K562 (cell line): ENCODE results near the gene WNK1. TPM values are rescaled to one million over a fixed set of nuclear protein-coding genes. Genes with fewer than 3 reads are reported as not detected.

Experiments
- ATAC-seq: fragments of 200-7000 bp; cut with Tn5 transposase; 3 replicates; pipeline ENCODE4 v1.9.1; 2020; ENCODE audit warnings: moderate library complexity
- BruUV-seq: library from RNA; stranded (reverse); fragments of 400-500 nt; replicated peaks from 2 replicates; lab custom pipeline; 2021; lab: Mats Ljungman, UMichigan
- CTCF ChIA-PET: fragments of 300-600 bp; formaldehyde crosslinking; extraction: SDS; loops from one replicate; lab custom pipeline; 2021; ENCODE audit warnings: low intra/inter-chr PET ratio; lab: Yijun Ruan, JAX
- POLR2A ChIA-PET: fragments of 300-600, 350-650 bp; sonication (Branson Sonifier 250); formaldehyde crosslinking; extraction: SDS; loops from one replicate; lab custom pipeline; 2021; ENCODE audit warnings: antibody characterized with exemption, inconsistent platforms; lab: Yijun Ruan, JAX
- DNase-seq, 4 experiments: peaks; one replicate each; pipeline versions ENCODE4 v3.0.0 to v3.0.0-alpha.2; 2011 to 2018; ENCODE audit warnings: low spot score in 3 of 4, mixed read lengths in 3 of 4; ENCODE audit errors: extremely low read depth in 1 of 4
- FAIRE-seq: peaks from 2 replicates; lab custom pipeline; 2011; peaks lifted over from hg19 to GRCh38; lab: Jason Lieb, UNC
- H2AFZ ChIP-seq: 2 replicates; pipeline ENCODE4 v1.6.0; 2011; ENCODE audit warnings: low read depth, low read length, control low read depth, inconsistent platforms
- H3K27ac ChIP-seq: fragments of 200-600 bp; 3 replicates; pipeline ENCODE4 v1.8.0; 2011; ENCODE audit warnings: low read depth, mild to moderate bottlenecking, control low read depth, inconsistent platforms, low read length, moderate library complexity, mixed read lengths; ENCODE audit errors: extremely low read depth
- H3K27me3 ChIP-seq, 2 experiments: fragments of 300-600 bp in 1 of 2; 2 replicates in 1 of 2; 3 replicates in 1 of 2; pipeline versions ENCODE4 v1.6.0 to v1.8.0; 2011; ENCODE audit warnings: inconsistent platforms in 2 of 2, low read length in 2 of 2, mild to moderate bottlenecking in 1 of 2, mixed read lengths in 1 of 2, moderate library complexity in 1 of 2; ENCODE audit not compliant: control insufficient read depth in 2 of 2, insufficient read depth in 2 of 2
- H3K36me3 ChIP-seq: fragments of 300-600 bp; 3 replicates; pipeline ENCODE4 v1.8.0; 2011; ENCODE audit warnings: mild to moderate bottlenecking, low read length, inconsistent platforms; ENCODE audit not compliant: control insufficient read depth, insufficient read depth
- H3K4me1 ChIP-seq, 2 experiments: fragments of 200-600 bp in 1 of 2; replicated peaks in 1 of 2; 2 replicates in 1 of 2; 3 replicates in 1 of 2; pipeline versions ENCODE4 v1.5.1 to v1.8.0; 2011; ENCODE audit warnings: inconsistent platforms in 2 of 2, low read length in 2 of 2, mild to moderate bottlenecking in 1 of 2, mixed read lengths in 1 of 2, moderate library complexity in 1 of 2; ENCODE audit not compliant: control insufficient read depth in 2 of 2, insufficient read depth in 2 of 2
- H3K4me2 ChIP-seq: 2 replicates; pipeline ENCODE4 v1.6.1; 2011; ENCODE audit warnings: low read length, control low read depth, inconsistent platforms, mixed read lengths; ENCODE audit not compliant: insufficient read depth
- H3K4me3 ChIP-seq: fragments of 200-600 bp; sonication (generic), shearing (Covaris generic); 2 replicates; pipeline ENCODE4 v1.5.1; 2016; ENCODE audit warnings: control low read depth, inconsistent platforms
- H3K79me2 ChIP-seq: fragments of 200-600 bp; 3 replicates; pipeline ENCODE4 v1.8.0; 2011; ENCODE audit warnings: low read length, inconsistent platforms; ENCODE audit not compliant: control insufficient read depth, insufficient read depth
- H3K9ac ChIP-seq, 2 experiments: 2 replicates each; pipeline versions ENCODE4 v1.6.0 to v1.6.1; 2011; ENCODE audit warnings: low read depth in 2 of 2, low read length in 2 of 2, control low read depth in 1 of 2, inconsistent platforms in 1 of 2, mild to moderate bottlenecking in 1 of 2, mixed read lengths in 1 of 2; ENCODE audit not compliant: insufficient read depth in 1 of 2
- H3K9me1 ChIP-seq: one replicate; pipeline ENCODE4 v1.6.0; 2011; ENCODE audit warnings: inconsistent platforms, mild to moderate bottlenecking, low read length, moderate library complexity; ENCODE audit not compliant: control insufficient read depth, insufficient read depth
- H3K9me3 ChIP-seq: replicated peaks from 2 replicates; pipeline ENCODE4 v1.5.1; 2011; ENCODE audit warnings: low read depth, low read length, inconsistent platforms; ENCODE audit not compliant: control insufficient read depth, insufficient read depth
- H4K20me1 ChIP-seq: replicated peaks from 2 replicates; pipeline ENCODE4 v1.6.1; 2011; ENCODE audit warnings: low read length, inconsistent platforms, mixed read lengths; ENCODE audit not compliant: control insufficient read depth, insufficient read depth
- CXXC5 ChIP-seq: fragments of 250-450 bp; sonication (Bioruptor Pico); IDR thresholded peaks from 2 replicates; pipeline ENCODE4 v1.8.0; 2022; ENCODE audit warnings: inconsistent platforms, mild to moderate bottlenecking, moderate library complexity
- JUN ChIP-seq, 2 experiments: sonication (generic) in 1 of 2; formaldehyde crosslinking in 1 of 2; IDR thresholded peaks; 2 replicates each; pipeline versions ENCODE4 v1.6.1 to v1.8.0; 2012 to 2022; ENCODE audit warnings: borderline replicate concordance in 2 of 2, mild to moderate bottlenecking in 2 of 2, improper control_type of control experiment in 1 of 2, low read depth in 1 of 2, low read length in 1 of 2, missing genetic modification reagents in 1 of 2
- KAT7 ChIP-seq: sonication (generic); formaldehyde crosslinking; IDR thresholded peaks from 2 replicates; pipeline ENCODE4 v1.8.0; 2022; ENCODE audit warnings: missing genetic modification reagents, mild to moderate bottlenecking, borderline replicate concordance
- KHSRP ChIP-seq: fragments of 450-650 bp; IDR thresholded peaks from 2 replicates; pipeline ENCODE4 v1.6.1; 2017
- MAZ ChIP-seq, 2 experiments: fragments of 450-650 bp in 1 of 2; sonication (generic) in 1 of 2; formaldehyde crosslinking; IDR thresholded peaks in 1 of 2; conservative IDR thresholded peaks in 1 of 2; 2 replicates each; pipeline versions ENCODE4 v1.4.0 to v1.5.0; 2020; ENCODE audit warnings: mild to moderate bottlenecking in 1 of 2, missing genetic modification reagents in 1 of 2
- MTF1 ChIP-seq: fragments of 250-450 bp; sonication (Bioruptor Pico); IDR thresholded peaks from 2 replicates; pipeline ENCODE4 v1.9.0; 2021; ENCODE audit warnings: moderate library complexity, mild to moderate bottlenecking, inconsistent platforms, borderline replicate concordance
- NR1H2 ChIP-seq: sonication (generic); formaldehyde crosslinking; IDR thresholded peaks from 2 replicates; pipeline ENCODE4 v1.4.0; 2020; ENCODE audit warnings: mild to moderate bottlenecking, missing genetic modification reagents
- NR2C1 ChIP-seq, 2 experiments: fragments of 450-650 bp; IDR thresholded peaks; 2 replicates each; pipeline ENCODE4 v1.6.1; 2017; ENCODE audit warnings: mild to moderate bottlenecking in 2 of 2, antibody characterized with exemption in 1 of 2, inconsistent platforms in 1 of 2, missing compliant biosample characterization in 1 of 2, missing genetic modification characterization in 1 of 2
- NR2F6 ChIP-seq: fragments of 450-650 bp; formaldehyde crosslinking; IDR thresholded peaks from 2 replicates; pipeline ENCODE4 v1.4.0; 2020; ENCODE audit warnings: mild to moderate bottlenecking
- PHF20 ChIP-seq: fragments of 450-650 bp; IDR thresholded peaks from 2 replicates; pipeline ENCODE4 v1.6.1; 2018; ENCODE audit not compliant: partially characterized antibody
- RBBP5 ChIP-seq: fragments of 200-600 bp; sonication (generic); IDR thresholded peaks from 2 replicates; pipeline ENCODE4 v1.6.1; 2012; ENCODE audit warnings: borderline replicate concordance, mild to moderate bottlenecking, low read length, control low read depth, inconsistent platforms; ENCODE audit not compliant: insufficient read depth, poor library complexity, severe bottlenecking
- RBFOX2 ChIP-seq: fragments of 200-400 bp; formaldehyde crosslinking; IDR thresholded peaks from 2 replicates; pipeline ENCODE4 v1.6.1; 2017; ENCODE audit warnings: low read depth, mild to moderate bottlenecking, low read length, moderate library complexity
- ZC3H8 ChIP-seq: fragments of 450-650 bp; IDR thresholded peaks from 2 replicates; pipeline ENCODE4 v1.6.1; 2017
- ZFP91 ChIP-seq: sonication (generic); formaldehyde crosslinking; IDR thresholded peaks from 2 replicates; pipeline ENCODE4 v1.8.0; 2022; ENCODE audit warnings: mild to moderate bottlenecking, missing genetic modification reagents
- ZNF561 ChIP-seq: fragments of 450-650 bp; formaldehyde crosslinking; conservative IDR thresholded peaks from 2 replicates; pipeline ENCODE4 v1.4.0; 2020; ENCODE audit warnings: mild to moderate bottlenecking, moderate library complexity
- WGBS: fragments of 100-300 bp; shearing (Covaris generic); methylation state at CpG from one replicate; pipeline ENCODE4 v1.1.6; 2016; ENCODE audit warnings: low coverage, mixed read lengths; ENCODE audit not compliant: insufficient coverage; ENCODE audit errors: missing lambda C conversion rate; 5-methylcytosine and 5-hydroxymethylcytosine counted together
- in situ Hi-C: fragments of 300-500 bp; cut with MboI; formaldehyde crosslinking; loops from 4 replicates; pipeline ENCODE4 v1.15.0; 2018; ENCODE audit warnings: inconsistent platforms, mixed read lengths
- intact Hi-C: fragments of 100-400 bp; cut with micrococcal nuclease; formaldehyde crosslinking; loops from 2 replicates; pipeline ENCODE4 v1.14.2; 2022
- polyA plus RNA-seq, 8 experiments: library from polyadenylated mRNA; depleted of rRNA in 4 of 8; stranded (reverse) in 5 of 8; unstranded in 3 of 8; fragments of >200 nt; fragmentation: Nextera tagmentation in 2 of 8; fragmentation: Illumina TruSeq in 1 of 8; extraction: Ambion mirVana in 2 of 8; extraction: Trizol in 1 of 8; gene quantifications; 2 replicates each; pipeline versions ENCODE4 v1.2.1 to v1.2.3, GENCODE V29; 2011 to 2014; ENCODE audit warnings: inconsistent platforms in 1 of 8, missing spikeins in 1 of 8
- total RNA-seq, 7 experiments: library from RNA; depleted of rRNA in 6 of 7; stranded (reverse); fragments of >200 nt in 6 of 7; fragmentation: Illumina TruSeq in 2 of 7; extraction: Trizol in 2 of 7; gene quantifications; 2 replicates each; pipeline versions ENCODE4 v1.2.1 to v1.2.3, GENCODE V29; 2011 to 2021; ENCODE audit warnings: low replicate concordance in 1 of 7
- TF ChIP-seq, protein P1 (sequence below): fragments of 250-450 bp; sonication (Bioruptor Pico); IDR thresholded peaks from 2 replicates; pipeline ENCODE4 v1.8.0; 2022; ENCODE audit warnings: moderate library complexity, mild to moderate bottlenecking, inconsistent platforms

WNK1 gene
- total and polyA plus RNA-seq, 9 of the 15 experiments (the other 6 are each of a cell fraction or from before 2014, with no cell fraction given) = 4.3 to 73.9 (median 31.0) TPM

DNA sequence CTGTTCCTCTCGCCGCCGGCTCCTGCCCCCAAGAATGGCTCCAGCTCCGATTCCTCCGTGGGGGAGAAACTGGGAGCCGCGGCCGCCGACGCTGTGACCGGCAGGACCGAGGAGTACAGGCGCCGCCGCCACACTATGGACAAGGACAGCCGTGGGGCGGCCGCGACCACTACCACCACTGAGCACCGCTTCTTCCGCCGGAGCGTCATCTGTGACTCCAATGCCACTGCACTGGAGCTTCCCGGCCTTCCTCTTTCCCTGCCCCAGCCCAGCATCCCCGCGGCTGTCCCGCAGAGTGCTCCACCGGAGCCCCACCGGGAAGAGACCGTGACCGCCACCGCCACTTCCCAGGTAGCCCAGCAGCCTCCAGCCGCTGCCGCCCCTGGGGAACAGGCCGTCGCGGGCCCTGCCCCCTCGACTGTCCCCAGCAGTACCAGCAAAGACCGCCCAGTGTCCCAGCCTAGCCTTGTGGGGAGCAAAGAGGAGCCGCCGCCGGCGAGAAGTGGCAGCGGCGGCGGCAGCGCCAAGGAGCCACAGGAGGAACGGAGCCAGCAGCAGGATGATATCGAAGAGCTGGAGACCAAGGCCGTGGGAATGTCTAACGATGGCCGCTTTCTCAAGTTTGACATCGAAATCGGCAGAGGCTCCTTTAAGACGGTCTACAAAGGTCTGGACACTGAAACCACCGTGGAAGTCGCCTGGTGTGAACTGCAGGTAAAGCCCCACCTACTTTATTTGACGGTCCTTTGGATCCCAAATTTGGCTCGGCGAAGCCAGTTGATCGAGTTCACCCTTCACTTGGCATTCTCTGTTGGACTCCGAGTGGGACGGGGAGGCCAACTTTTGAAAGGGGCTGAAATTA, 1.5 kb downstream of the WNK1 start (continued):
- TF ChIP-seq CXXC5 (CRISPR knock-in tag) (0 out of 2 replicates have a peak, but pooled peaks have one; percentile 7), RBBP5 (peak; percentile 79), KAT7 (CRISPR knock-in tag) (0 out of 2 replicates have a peak, but pooled peaks have one; percentile 24), RBFOX2 (peak; percentile 52), NR1H2 (CRISPR knock-in tag) (0 out of 2 replicates have a peak, but pooled peaks have one; percentile 25), KHSRP (no peak), MAZ (CRISPR knock-in tag; conservative IDR thresholded peaks at IDR 0.05 in 1 of 2, IDR thresholded peaks at IDR 0.05 in 1 of 2) (peak in 1 of 2 experiments; percentile 40; a peak in 1 of 4 replicates)

DNA sequence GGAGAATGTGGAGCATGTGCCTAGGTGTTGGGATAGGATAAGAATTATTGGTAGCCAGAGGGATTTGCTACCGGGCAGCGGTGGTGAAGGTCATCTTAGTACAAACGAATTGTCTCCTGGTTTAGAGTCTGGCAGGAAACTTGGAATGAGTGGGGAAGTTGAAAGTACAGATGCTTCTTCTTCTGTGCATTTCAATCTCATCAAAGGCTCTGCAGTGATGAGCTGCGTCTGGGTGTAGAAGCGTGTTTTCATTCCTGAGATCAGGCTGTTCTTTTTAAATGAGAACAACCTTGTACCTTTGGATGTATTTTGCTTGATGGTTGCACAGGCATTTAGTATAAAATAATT, 2.1 kb downstream of the WNK1 start:
- H3K27ac ChIP-seq = peak overlapping the region; percentile 79; the same call in 2 of the 3 replicates
- intact Hi-C loops (loop anchor here (5.0 kb wide), 1 partner anchor 58 kb away; no protein-coding TSS in a partner anchor), in situ Hi-C loops (loop anchor here (5.0 kb wide), 1 partner anchor 182 kb away; no protein-coding TSS in a partner anchor)
- no peaks in the 10 kb centered on the region for H3K9me1 ChIP-seq
- ATAC-seq (no peak), FAIRE-seq (peak; percentile 54), DNase-seq (peak in 1 of 4 experiments; percentile 27)
- no peaks in the 10 kb centered on the region for H3K9me3 ChIP-seq
- no peak overlapping the region for H2AFZ ChIP-seq
- BruUV-seq = no TSS peak
- ChIA-PET CTCF (no interaction called here), POLR2A (interaction anchor here (0.7 to 2.7 kb wide), 10 partner anchors 10 to 184 kb away, joined by 3 to 10 read pairs (median 3); no protein-coding TSS in a partner anchor)
- peaks cover 82% of the 10 kb centered on the region for H3K79me2 ChIP-seq
- H3K9ac ChIP-seq = peak overlapping the region; percentile 71 to 96
- no peaks in the 10 kb centered on the region for H3K27me3 ChIP-seq
- peaks cover 19% of the 10 kb centered on the region for H4K20me1 ChIP-seq
- peaks cover 8 to 28% of the 10 kb centered on the region in 2 experiments; a peak in 4 of 5 replicates for H3K4me1 ChIP-seq
- H3K4me2 ChIP-seq = peak overlapping the region; percentile 86
- WGBS = 2% methylated on average over 5 of the region's 5 CpGs
- peak overlapping the region; percentile 61 for H3K4me3 ChIP-seq
- peaks cover 4% of the 10 kb centered on the region; the same call in 1 of the 3 replicates for H3K36me3 ChIP-seq
- TF ChIP-seq, protein P1, sequence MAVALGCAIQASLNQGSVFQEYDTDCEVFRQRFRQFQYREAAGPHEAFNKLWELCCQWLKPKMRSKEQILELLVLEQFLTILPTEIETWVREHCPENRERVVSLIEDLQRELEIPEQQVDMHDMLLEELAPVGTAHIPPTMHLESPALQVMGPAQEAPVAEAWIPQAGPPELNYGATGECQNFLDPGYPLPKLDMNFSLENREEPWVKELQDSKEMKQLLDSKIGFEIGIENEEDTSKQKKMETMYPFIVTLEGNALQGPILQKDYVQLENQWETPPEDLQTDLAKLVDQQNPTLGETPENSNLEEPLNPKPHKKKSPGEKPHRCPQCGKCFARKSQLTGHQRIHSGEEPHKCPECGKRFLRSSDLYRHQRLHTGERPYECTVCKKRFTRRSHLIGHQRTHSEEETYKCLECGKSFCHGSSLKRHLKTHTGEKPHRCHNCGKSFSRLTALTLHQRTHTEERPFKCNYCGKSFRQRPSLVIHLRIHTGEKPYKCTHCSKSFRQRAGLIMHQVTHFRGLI (CRISPR knock-in tag) = no peak
- TF ChIP-seq ZC3H8 = no peak
- TF ChIP-seq PHF20 = no peak
- TF ChIP-seq JUN (IDR thresholded peaks at IDR 0.05; ENCODE audit: borderline replicate concordance, low read depth, low read length) = no peak
- TF ChIP-seq JUN (CRISPR knock-in tag; IDR thresholded peaks at IDR 0.05; ENCODE audit: borderline replicate concordance) = no peak
- no peak for TF ChIP-seq RBFOX2
- TF ChIP-seq MTF1 (CRISPR knock-in tag) = no peak
- TF ChIP-seq ZFP91 (CRISPR knock-in tag) = no peak
- no peak for TF ChIP-seq NR2C1 (IDR thresholded peaks at IDR 0.05)
- TF ChIP-seq NR2C1 (tag; IDR thresholded peaks at IDR 0.05) = no peak
- TF ChIP-seq ZNF561 = no peak
- TF ChIP-seq NR2F6 (CRISPR knock-in tag) = no peak
